Astrocyte (in vitro differentiated cells and primary cell): Measurements from ENCODE around the gene ANO3. TPM values are rescaled to one million over a fixed set of nuclear protein-coding genes. Genes with fewer than 3 reads are reported as not detected.
A peak's percentile ranks its signal among the peaks of the same experiment; 100 is the strongest.

Source experiments
- DNase-seq: peaks from one replicate; pipeline ENCODE4 v3.0.0-alpha.2; 2010; ENCODE audit warnings: low read depth
- FAIRE-seq: peaks from 2 replicates; lab custom pipeline; 2011; peaks lifted over from hg19 to GRCh38; lab: Jason Lieb, UNC
- H2AFZ ChIP-seq: 2 replicates; pipeline ENCODE4 v1.6.0; 2012; ENCODE audit warnings: low read depth, low read length, inconsistent platforms
- H3K27ac ChIP-seq: 2 replicates; pipeline ENCODE4 v1.5.1; 2011; ENCODE audit warnings: low read depth, low read length, inconsistent platforms
- H3K27me3 ChIP-seq: 2 replicates; pipeline ENCODE4 v1.6.0; 2011; ENCODE audit warnings: low read length, inconsistent platforms; ENCODE audit not compliant: insufficient read depth
- H3K36me3 ChIP-seq: 2 replicates; pipeline ENCODE4 v1.5.1; 2011; ENCODE audit warnings: low read length, inconsistent platforms; ENCODE audit not compliant: insufficient read depth
- H3K4me1 ChIP-seq: 2 replicates; pipeline ENCODE4 v1.5.1; 2011; ENCODE audit warnings: low read length, inconsistent platforms; ENCODE audit not compliant: insufficient read depth
- H3K4me2 ChIP-seq: 2 replicates; pipeline ENCODE4 v1.6.0; 2012; ENCODE audit warnings: low read length, inconsistent platforms
- H3K4me3 ChIP-seq: 2 replicates; pipeline ENCODE4 v1.5.1; 2011; ENCODE audit warnings: low read depth, mild to moderate bottlenecking, low read length, inconsistent platforms; ENCODE audit not compliant: insufficient read depth
- H3K79me2 ChIP-seq: 2 replicates; pipeline ENCODE4 v1.6.0; 2012; ENCODE audit warnings: mild to moderate bottlenecking, low read length, inconsistent platforms; ENCODE audit not compliant: insufficient read depth
- H3K9ac ChIP-seq: 2 replicates; pipeline ENCODE4 v1.6.0; 2012; ENCODE audit warnings: mild to moderate bottlenecking, low read length, inconsistent platforms
- H3K9me3 ChIP-seq: 2 replicates; pipeline ENCODE4 v1.5.1; 2012; ENCODE audit warnings: low read depth, mild to moderate bottlenecking, low read length, inconsistent platforms; ENCODE audit not compliant: insufficient read depth
- H4K20me1 ChIP-seq: 2 replicates; pipeline ENCODE4 v1.6.0; 2012; ENCODE audit warnings: low read length, inconsistent platforms; ENCODE audit not compliant: insufficient read depth
- H3K27ac Mint-ChIP-seq: one replicate; pipeline ENCODE4 v1.8.0; 2021; ENCODE audit warnings: mild to moderate bottlenecking, mixed read lengths; ENCODE audit not compliant: unreplicated experiment
- H3K27me3 Mint-ChIP-seq: one replicate; pipeline ENCODE4 v1.8.0; 2021; ENCODE audit warnings: low read depth, mixed read lengths; ENCODE audit not compliant: unreplicated experiment
- H3K36me3 Mint-ChIP-seq: one replicate; pipeline ENCODE4 v1.8.0; 2021; ENCODE audit warnings: low read depth, mixed read lengths; ENCODE audit not compliant: unreplicated experiment
- H3K4me1 Mint-ChIP-seq: one replicate; pipeline ENCODE4 v1.8.0; 2021; ENCODE audit warnings: low read depth, mixed read lengths; ENCODE audit not compliant: unreplicated experiment
- H3K4me3 Mint-ChIP-seq: one replicate; pipeline ENCODE4 v1.8.0; 2021; ENCODE audit warnings: mild to moderate bottlenecking, moderate library complexity, mixed read lengths; ENCODE audit not compliant: unreplicated experiment
- H3K9me3 Mint-ChIP-seq: one replicate; pipeline ENCODE4 v1.8.0; 2021; ENCODE audit warnings: mild to moderate bottlenecking, mixed read lengths; ENCODE audit not compliant: unreplicated experiment
- EZH2 ChIP-seq: IDR thresholded peaks from 2 replicates; pipeline ENCODE4 v1.6.1; 2012; ENCODE audit warnings: mild to moderate bottlenecking, low read length, inconsistent platforms; ENCODE audit not compliant: insufficient read depth
- total RNA-seq: library from RNA; stranded (reverse); gene quantifications from 2 replicates; pipeline ENCODE4 v1.2.1, GENCODE V29; 2021
- TF ChIP-seq, protein P1 (sequence below): IDR thresholded peaks from 2 replicates; pipeline ENCODE4 v1.5.1; 2011; ENCODE audit warnings: low read depth, mild to moderate bottlenecking, inconsistent platforms, low read length, moderate library complexity; ENCODE audit not compliant: insufficient read depth

The ANO3 gene
- total RNA-seq, 1 donor from 2014 or later: 0.11 TPM

DNA sequence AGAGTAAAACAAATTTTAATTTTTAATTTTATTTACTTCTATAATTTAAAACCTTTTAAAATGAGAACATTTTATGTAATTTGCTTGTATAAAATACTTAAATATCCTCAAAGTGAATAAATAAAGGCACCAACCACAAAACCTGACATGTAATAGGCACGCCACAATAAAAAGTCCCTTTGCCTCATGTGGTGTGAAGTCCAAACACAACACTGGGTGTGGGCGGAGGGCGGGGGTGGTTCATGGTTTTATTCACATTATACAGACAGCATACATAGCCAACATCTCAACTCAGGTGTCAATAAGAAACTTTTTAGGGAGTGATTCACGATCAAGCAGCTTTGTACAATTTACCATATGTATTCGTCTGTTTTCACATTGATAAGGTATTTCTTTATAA is 107.9 kb downstream of the ANO3 start:
- no peaks in the 10 kb centered on the region for H3K79me2 ChIP-seq
- FAIRE-seq (no peak), DNase-seq (no peak)
- no peaks in the 10 kb centered on the region for H3K4me1 Mint-ChIP-seq
- H3K36me3 Mint-ChIP-seq: no peaks in the 10 kb centered on the region
- no peaks in the 10 kb centered on the region for H4K20me1 ChIP-seq
- H3K4me2 ChIP-seq: no peak overlapping the region
- H3K27ac ChIP-seq: no peak overlapping the region
- H3K4me3 Mint-ChIP-seq: no peak overlapping the region
- H3K36me3 ChIP-seq: no peaks in the 10 kb centered on the region
- H3K4me3 ChIP-seq: no peak overlapping the region
- no peak overlapping the region for H2AFZ ChIP-seq
- H3K4me1 ChIP-seq: no peaks in the 10 kb centered on the region
- no peak overlapping the region for H3K9ac ChIP-seq
- H3K9me3 Mint-ChIP-seq: no peaks in the 10 kb centered on the region
- no peaks in the 10 kb centered on the region for H3K9me3 ChIP-seq
- H3K27ac Mint-ChIP-seq: no peak overlapping the region
- TF ChIP-seq, protein P1, sequence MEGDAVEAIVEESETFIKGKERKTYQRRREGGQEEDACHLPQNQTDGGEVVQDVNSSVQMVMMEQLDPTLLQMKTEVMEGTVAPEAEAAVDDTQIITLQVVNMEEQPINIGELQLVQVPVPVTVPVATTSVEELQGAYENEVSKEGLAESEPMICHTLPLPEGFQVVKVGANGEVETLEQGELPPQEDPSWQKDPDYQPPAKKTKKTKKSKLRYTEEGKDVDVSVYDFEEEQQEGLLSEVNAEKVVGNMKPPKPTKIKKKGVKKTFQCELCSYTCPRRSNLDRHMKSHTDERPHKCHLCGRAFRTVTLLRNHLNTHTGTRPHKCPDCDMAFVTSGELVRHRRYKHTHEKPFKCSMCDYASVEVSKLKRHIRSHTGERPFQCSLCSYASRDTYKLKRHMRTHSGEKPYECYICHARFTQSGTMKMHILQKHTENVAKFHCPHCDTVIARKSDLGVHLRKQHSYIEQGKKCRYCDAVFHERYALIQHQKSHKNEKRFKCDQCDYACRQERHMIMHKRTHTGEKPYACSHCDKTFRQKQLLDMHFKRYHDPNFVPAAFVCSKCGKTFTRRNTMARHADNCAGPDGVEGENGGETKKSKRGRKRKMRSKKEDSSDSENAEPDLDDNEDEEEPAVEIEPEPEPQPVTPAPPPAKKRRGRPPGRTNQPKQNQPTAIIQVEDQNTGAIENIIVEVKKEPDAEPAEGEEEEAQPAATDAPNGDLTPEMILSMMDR: no peak
- no peak for TF ChIP-seq EZH2
- no peaks in the 10 kb centered on the region for H3K27me3 Mint-ChIP-seq
- no peaks in the 10 kb centered on the region for H3K27me3 ChIP-seq

DNA sequence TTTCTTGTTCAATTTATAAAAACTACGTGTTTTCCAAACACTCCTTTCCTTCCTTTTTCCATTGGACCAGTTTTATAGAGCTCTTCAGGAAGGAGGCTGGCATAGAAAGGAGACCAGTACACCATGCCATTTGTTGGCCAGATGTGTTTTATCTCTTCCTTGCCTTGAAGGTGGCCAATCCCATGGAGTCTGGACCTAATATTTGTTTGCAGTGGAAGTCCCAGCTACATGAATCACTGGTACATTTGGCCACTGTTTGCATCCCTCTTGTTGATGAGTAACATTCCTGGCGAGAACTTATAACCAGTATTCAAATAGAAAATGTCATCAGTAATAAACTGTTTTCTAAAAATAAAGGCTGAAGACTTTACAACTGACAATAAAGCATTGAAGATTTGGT is 110.2 kb downstream of the ANO3 start:
- Mint-ChIP-seq H3K4me1 (no peaks in the 10 kb centered on the region), H3K4me3 (no peak overlapping the region), H3K27me3 (no peaks in the 10 kb centered on the region), H3K36me3 (no peaks in the 10 kb centered on the region), H3K9me3 (no peaks in the 10 kb centered on the region), H3K27ac (no peak overlapping the region)
- Histone ChIP-seq H3K27me3 (no peaks in the 10 kb centered on the region), H3K4me3 (no peak overlapping the region), H3K4me2 (no peak overlapping the region), H3K9ac (no peak overlapping the region), H3K36me3 (no peaks in the 10 kb centered on the region), H3K4me1 (no peaks in the 10 kb centered on the region), H2AFZ (no peak overlapping the region), H3K9me3 (no peaks in the 10 kb centered on the region), H3K79me2 (no peaks in the 10 kb centered on the region), H3K27ac (no peak overlapping the region), H4K20me1 (no peaks in the 10 kb centered on the region)
- TF ChIP-seq, protein P1: no peak
- no peak for TF ChIP-seq EZH2
- FAIRE-seq (no peak), DNase-seq (peak; percentile 46)

DNA sequence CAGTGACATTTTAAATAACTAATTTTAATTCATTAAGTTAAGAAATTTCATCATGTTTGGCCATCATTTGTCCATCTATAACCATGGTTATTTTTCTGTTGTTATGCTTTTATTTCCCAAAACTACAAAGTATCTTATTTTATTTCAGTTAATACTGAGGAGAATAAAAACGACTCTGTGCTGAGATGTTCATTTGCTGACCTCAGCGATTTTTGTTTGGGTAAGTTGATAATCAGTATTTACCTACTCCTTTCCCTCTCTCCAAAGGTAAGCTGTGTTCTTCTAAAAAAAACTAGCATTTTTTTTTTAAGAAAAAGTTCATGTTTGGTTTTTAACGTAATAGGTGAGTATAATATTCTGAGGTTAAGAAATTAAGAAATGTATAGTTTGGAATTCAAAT is 111.7 kb downstream of the ANO3 start:
- no peak overlapping the region for H2AFZ ChIP-seq
- H3K4me3 Mint-ChIP-seq: no peak overlapping the region
- no peaks in the 10 kb centered on the region for H3K9me3 Mint-ChIP-seq
- no peak overlapping the region for H3K4me3 ChIP-seq
- H3K4me1 Mint-ChIP-seq: no peaks in the 10 kb centered on the region
- H3K27ac Mint-ChIP-seq: no peak overlapping the region
- no peaks in the 10 kb centered on the region for H3K27me3 ChIP-seq
- no peaks in the 10 kb centered on the region for H3K4me1 ChIP-seq
- DNase-seq (no peak), FAIRE-seq (no peak)
- no peak overlapping the region for H3K27ac ChIP-seq
- H3K9ac ChIP-seq: no peak overlapping the region
- no peaks in the 10 kb centered on the region for H3K36me3 ChIP-seq
- H3K27me3 Mint-ChIP-seq: no peaks in the 10 kb centered on the region
- H3K79me2 ChIP-seq: no peaks in the 10 kb centered on the region
- H3K4me2 ChIP-seq: no peak overlapping the region
- TF ChIP-seq, protein P1: no peak
- TF ChIP-seq EZH2: no peak
- H3K36me3 Mint-ChIP-seq: no peaks in the 10 kb centered on the region
- H3K9me3 ChIP-seq: no peaks in the 10 kb centered on the region
- no peaks in the 10 kb centered on the region for H4K20me1 ChIP-seq
